ENCODE results near the gene DNAH6. TPM values are rescaled to one million over a fixed set of nuclear protein-coding genes. Genes with fewer than 3 reads are reported as not detected.

Gene DNAH6
- total and polyA plus RNA-seq, 2 of the 8 experiments (the other 6 are each of a cell fraction or from before 2014, with no cell fraction given): 0.06 to 0.43 TPM

DNA sequence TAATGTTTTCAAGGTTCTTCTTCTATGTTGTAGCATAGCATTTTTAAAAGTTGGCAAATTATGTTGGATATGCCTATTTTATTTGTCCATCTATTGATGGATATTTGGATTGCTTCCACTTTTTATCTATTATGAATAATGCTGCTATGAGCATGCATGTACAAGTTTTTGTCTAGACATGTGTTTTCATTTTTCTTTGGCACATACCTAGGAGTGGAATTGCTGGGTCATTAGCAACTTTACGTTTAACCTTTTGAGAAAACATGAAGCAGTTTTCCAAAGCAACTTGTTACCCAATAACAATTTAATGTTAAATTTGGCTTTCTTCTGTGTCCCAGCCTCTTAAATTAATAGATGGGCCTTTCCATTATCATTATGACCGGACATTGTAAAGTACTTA is 30.3 kb downstream of the DNAH6 start (continued):
- TF ChIP-seq RFX5 (IDR thresholded peaks at IDR 0.05; ENCODE audit: borderline replicate concordance, low read depth, low read length): no peak
